ENCODE measurements around the gene PTPRN2.

Gene PTPRN2

GRCh38 chr7:157771689-157772088 is 815.9 kb downstream of the PTPRN2 start:
- DNase-seq (ENCODE audit: low read depth), result no peak

GRCh38 chr7:157770716-157771320 is 816.8 kb downstream of the PTPRN2 start:
- DNase-seq (ENCODE audit: low read depth), result no peak

GRCh38 chr7:157769526-157770215 is 818.0 kb downstream of the PTPRN2 start:
- no peak for DNase-seq (ENCODE audit: low read depth)

- DNase-seq (ENCODE audit: low read depth), result no peak
Measured at GRCh38 chr7:157769086-157769485, 818.5 kb downstream of the PTPRN2 start.

- DNase-seq (ENCODE audit: low read depth), result no peak
Measured at GRCh38 chr7:157768198-157768597, 819.4 kb downstream of the PTPRN2 start.

GRCh38 chr7:157767506-157768197 is 820.0 kb downstream of the PTPRN2 start:
- DNase-seq (ENCODE audit: low read depth), result no peak

GRCh38 chr7:157766098-157766497 is 821.5 kb downstream of the PTPRN2 start:
- DNase-seq (ENCODE audit: low read depth), result no peak

GRCh38 chr7:157764946-157765537 is 822.6 kb downstream of the PTPRN2 start:
- no peak for DNase-seq (ENCODE audit: low read depth)

- no peak for DNase-seq (ENCODE audit: low read depth)
Measured at GRCh38 chr7:157764193-157764592, 823.4 kb downstream of the PTPRN2 start.

- no peak for DNase-seq (ENCODE audit: low read depth)
Measured at GRCh38 chr7:157763279-157764000, 824.2 kb downstream of the PTPRN2 start.

- DNase-seq (ENCODE audit: low read depth), result no peak
Measured at GRCh38 chr7:157762824-157763223, 824.8 kb downstream of the PTPRN2 start.

- DNase-seq (ENCODE audit: low read depth), result no peak
Measured at GRCh38 chr7:157760004-157760730, 827.5 kb downstream of the PTPRN2 start.

GRCh38 chr7:157759246-157759805 is 828.3 kb downstream of the PTPRN2 start:
- no peak for DNase-seq (ENCODE audit: low read depth)

GRCh38 chr7:157758468-157759245 is 829.0 kb downstream of the PTPRN2 start:
- no peak for DNase-seq (ENCODE audit: low read depth)

- DNase-seq (ENCODE audit: low read depth), result no peak
Measured at GRCh38 chr7:157757776-157758467, 829.7 kb downstream of the PTPRN2 start.

GRCh38 chr7:157757211-157757610 is 830.4 kb downstream of the PTPRN2 start:
- DNase-seq (ENCODE audit: low read depth), result no peak

GRCh38 chr7:157755741-157756140 is 831.9 kb downstream of the PTPRN2 start:
- DNase-seq (ENCODE audit: low read depth), result no peak

- no peak for DNase-seq (ENCODE audit: low read depth)
Measured at GRCh38 chr7:157754416-157754790, 833.2 kb downstream of the PTPRN2 start.

GRCh38 chr7:157753713-157754415 is 833.8 kb downstream of the PTPRN2 start:
- no peak for DNase-seq (ENCODE audit: low read depth)
